Chondrocyte (in vitro differentiated cells): ENCODE data around the gene SMIM41. TPM values are rescaled to one million over a fixed set of nuclear protein-coding genes. Genes with fewer than 3 reads are reported as not detected.

Experiments
- DNase-seq: peaks from one replicate; pipeline ENCODE4 v3.0.0; 2021; ENCODE audit warnings: mixed read lengths, low spot score
- H3K27ac Mint-ChIP-seq: one replicate; pipeline ENCODE4 v1.8.0; 2021; ENCODE audit warnings: mild to moderate bottlenecking, moderate library complexity, mixed read lengths; ENCODE audit not compliant: unreplicated experiment
- H3K27me3 Mint-ChIP-seq: 2 replicates; pipeline ENCODE4 v1.8.0; 2021; ENCODE audit warnings: low read depth, mixed read lengths
- H3K36me3 Mint-ChIP-seq: 2 replicates; pipeline ENCODE4 v1.8.0; 2021; ENCODE audit warnings: low read depth, mixed read lengths
- H3K4me1 Mint-ChIP-seq: 2 replicates; pipeline ENCODE4 v1.8.0; 2021; ENCODE audit warnings: low read depth, mild to moderate bottlenecking, mixed read lengths
- H3K4me3 Mint-ChIP-seq: one replicate; pipeline ENCODE4 v1.8.0; 2021; ENCODE audit warnings: mild to moderate bottlenecking, moderate library complexity, mixed read lengths; ENCODE audit not compliant: unreplicated experiment
- H3K9me3 Mint-ChIP-seq: 2 replicates; pipeline ENCODE4 v1.8.0; 2021; ENCODE audit warnings: low read depth, mixed read lengths
- long read RNA-seq: library from polyadenylated mRNA; stranded (forward); transcript quantifications from one replicate; pipeline ENCODE4 v2.0.0, GENCODE V29; 2021
- total RNA-seq: library from RNA; stranded (reverse); gene quantifications from 3 replicates; pipeline ENCODE4 v1.2.1, GENCODE V29; 2021
- TF ChIP-seq, protein P1 (sequence below): fragments of 200-600 bp; sonication (generic); IDR thresholded peaks from 2 replicates; pipeline ENCODE4 v1.5.0; 2021; ENCODE audit warnings: antibody characterized with exemption, mild to moderate bottlenecking, moderate library complexity

SMIM41 gene
- not detected in 3 replicates for total RNA-seq
- long read RNA-seq = 0 reads

DNA sequence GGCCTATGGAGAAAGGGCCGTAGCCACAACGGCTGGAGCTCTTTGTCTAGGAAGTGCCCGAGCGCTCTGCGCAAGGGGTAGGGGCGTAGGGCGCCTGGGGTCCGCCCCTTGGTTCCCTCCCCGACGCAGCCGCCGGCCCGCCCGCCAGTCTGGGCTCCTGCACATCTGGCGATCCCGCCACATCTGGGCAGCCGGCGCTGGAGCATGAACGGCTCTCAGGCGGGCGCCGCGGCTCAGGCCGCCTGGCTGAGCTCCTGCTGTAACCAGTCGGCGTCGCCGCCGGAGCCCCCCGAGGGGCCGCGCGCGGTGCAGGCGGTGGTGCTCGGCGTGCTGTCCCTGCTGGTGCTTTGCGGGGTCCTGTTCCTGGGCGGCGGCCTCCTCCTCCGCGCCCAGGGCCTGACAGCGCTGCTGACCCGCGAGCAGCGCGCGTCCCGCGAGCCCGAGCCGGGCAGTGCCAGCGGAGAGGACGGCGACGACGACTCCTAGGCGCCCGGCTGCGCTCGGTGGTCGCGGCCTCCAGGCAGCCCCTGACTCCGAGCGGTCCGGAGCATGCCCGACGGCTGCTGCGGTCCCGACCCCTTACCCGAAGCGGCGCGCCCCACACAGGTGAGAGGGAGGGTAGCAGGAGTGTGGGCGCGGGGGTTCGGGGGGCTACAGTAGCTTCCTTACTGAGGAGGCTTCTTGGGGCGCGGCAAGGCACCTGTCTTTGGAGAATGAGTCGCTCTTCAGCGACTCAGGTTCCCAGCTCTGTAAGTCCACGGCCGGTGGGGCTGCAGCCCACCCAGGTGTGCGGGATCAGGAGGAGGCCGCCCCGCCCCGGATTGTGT is at the start of gene SMIM41:
SMIM41 (plus strand) TSS at position 129 of the 827 bp plus-strand sequence; CDS start at position 205, 76 bp downstream.
- no peak for DNase-seq
- Mint-ChIP-seq H3K27ac (no peak within 1 kb of the TSS), H3K4me3 (no peak within 1 kb of the TSS), H3K36me3 (peaks cover 25% of the 10 kb centered on the region), H3K9me3 (no peaks in the 10 kb centered on the region), H3K4me1 (peaks cover 24% of the 10 kb centered on the region), H3K27me3 (no peaks in the 10 kb centered on the region)
- TF ChIP-seq, protein P1, sequence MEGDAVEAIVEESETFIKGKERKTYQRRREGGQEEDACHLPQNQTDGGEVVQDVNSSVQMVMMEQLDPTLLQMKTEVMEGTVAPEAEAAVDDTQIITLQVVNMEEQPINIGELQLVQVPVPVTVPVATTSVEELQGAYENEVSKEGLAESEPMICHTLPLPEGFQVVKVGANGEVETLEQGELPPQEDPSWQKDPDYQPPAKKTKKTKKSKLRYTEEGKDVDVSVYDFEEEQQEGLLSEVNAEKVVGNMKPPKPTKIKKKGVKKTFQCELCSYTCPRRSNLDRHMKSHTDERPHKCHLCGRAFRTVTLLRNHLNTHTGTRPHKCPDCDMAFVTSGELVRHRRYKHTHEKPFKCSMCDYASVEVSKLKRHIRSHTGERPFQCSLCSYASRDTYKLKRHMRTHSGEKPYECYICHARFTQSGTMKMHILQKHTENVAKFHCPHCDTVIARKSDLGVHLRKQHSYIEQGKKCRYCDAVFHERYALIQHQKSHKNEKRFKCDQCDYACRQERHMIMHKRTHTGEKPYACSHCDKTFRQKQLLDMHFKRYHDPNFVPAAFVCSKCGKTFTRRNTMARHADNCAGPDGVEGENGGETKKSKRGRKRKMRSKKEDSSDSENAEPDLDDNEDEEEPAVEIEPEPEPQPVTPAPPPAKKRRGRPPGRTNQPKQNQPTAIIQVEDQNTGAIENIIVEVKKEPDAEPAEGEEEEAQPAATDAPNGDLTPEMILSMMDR = no peak

DNA sequence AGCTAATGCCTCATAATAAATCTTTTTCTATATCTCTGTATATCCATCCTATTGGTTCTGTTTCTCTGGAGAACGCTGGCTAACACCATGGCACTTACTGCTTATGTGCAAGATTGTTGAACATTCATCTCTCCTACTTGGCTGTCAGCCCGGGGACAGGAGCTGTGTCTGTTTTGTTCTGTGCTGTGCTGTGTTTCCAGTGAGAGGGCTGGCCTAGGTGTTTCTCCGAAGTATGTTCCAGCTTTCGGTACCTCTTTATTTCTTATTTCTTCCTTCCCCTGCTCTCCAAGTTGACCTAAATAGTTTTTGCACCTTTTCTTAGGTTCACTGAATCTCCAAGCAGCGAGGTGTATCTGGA is 47.1 kb upstream of the SMIM41 start:
- Mint-ChIP-seq H3K4me1 (peaks cover 47% of the 10 kb centered on the region), H3K36me3 (no peaks in the 10 kb centered on the region), H3K27ac (peak overlapping the region; percentile 95), H3K4me3 (peak overlapping the region; percentile 75), H3K27me3 (no peaks in the 10 kb centered on the region), H3K9me3 (no peaks in the 10 kb centered on the region)
- DNase-seq = no peak
- TF ChIP-seq, protein P1 = no peak

DNA sequence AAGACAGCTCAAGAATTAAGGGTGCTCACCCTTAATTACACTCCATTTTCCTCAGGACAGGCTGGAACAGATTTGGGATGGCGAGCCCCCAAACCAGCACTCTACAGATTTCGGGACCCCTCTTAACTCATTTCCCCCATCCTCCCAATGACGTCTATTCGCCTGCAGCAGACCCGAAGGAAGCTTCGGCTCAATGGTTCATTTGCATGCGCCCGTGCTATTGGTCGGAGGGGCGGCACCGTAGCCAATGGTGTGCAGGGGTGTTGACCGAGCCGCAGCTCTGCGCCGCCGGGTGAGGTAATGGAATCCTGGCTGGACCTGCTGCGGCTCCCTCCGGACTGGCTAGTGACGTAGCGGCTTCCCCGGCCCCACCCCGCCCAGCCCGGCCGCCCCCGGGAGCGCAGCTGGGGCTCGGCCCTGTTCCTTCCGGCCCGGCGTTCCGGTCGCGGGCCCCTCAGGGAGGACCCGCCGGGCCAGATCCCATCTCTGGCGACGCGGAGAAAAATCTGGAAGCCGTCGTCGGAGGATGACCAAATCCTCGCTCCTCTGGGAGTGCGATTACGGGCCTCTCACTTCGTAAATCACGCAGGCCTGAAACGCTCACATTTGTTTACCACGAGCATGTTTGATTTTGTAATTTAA is 46.6 kb upstream of the SMIM41 start:
- Mint-ChIP-seq H3K4me3 (peak overlapping the region; percentile 75), H3K27me3 (no peaks in the 10 kb centered on the region), H3K9me3 (no peaks in the 10 kb centered on the region), H3K36me3 (no peaks in the 10 kb centered on the region), H3K27ac (peak overlapping the region; percentile 95), H3K4me1 (peaks cover 50% of the 10 kb centered on the region)
- DNase-seq = peak; percentile 98
- TF ChIP-seq, protein P1 = no peak

- H3K9me3 Mint-ChIP-seq = no peaks in the 10 kb centered on the region
- H3K4me3 Mint-ChIP-seq = peak overlapping the region; percentile 57
- H3K4me1 Mint-ChIP-seq = peaks cover 56% of the 10 kb centered on the region
- DNase-seq = no peak
- TF ChIP-seq, protein P1 = no peak
- no peaks in the 10 kb centered on the region for H3K36me3 Mint-ChIP-seq
- peak overlapping the region; percentile 95 for H3K27ac Mint-ChIP-seq
- H3K27me3 Mint-ChIP-seq = no peaks in the 10 kb centered on the region
Observed at GRCh38 chr12:52033446-52034140, 45.9 kb upstream of the SMIM41 start.

GRCh38 chr12:52035190-52035589 is 44.3 kb upstream of the SMIM41 start:
- Mint-ChIP-seq H3K36me3 (no peaks in the 10 kb centered on the region), H3K9me3 (no peaks in the 10 kb centered on the region), H3K27me3 (no peaks in the 10 kb centered on the region), H3K4me3 (peak overlapping the region; percentile 31), H3K27ac (peak overlapping the region; percentile 88), H3K4me1 (peaks cover 53% of the 10 kb centered on the region)
- DNase-seq = no peak
- TF ChIP-seq, protein P1 = no peak
